ENCODE data around the gene SLC16A7. TPM values are rescaled to one million over a fixed set of nuclear protein-coding genes. Genes with fewer than 3 reads are reported as not detected.
"Not testable (repeated sequence)": the region's sequence is repeated elsewhere in the genome, so short reads cannot be mapped to it uniquely, and the experiment has no call there.

SLC16A7 gene
- total RNA-seq, 1 donor from 2014 or later = 91.9 TPM

GRCh38 chr12:59733200-59733599 lies 137.4 kb downstream of the SLC16A7 start:
- DNase-seq (ENCODE audit: low spot score) = no peak

GRCh38 chr12:59734371-59734770 lies 138.5 kb downstream of the SLC16A7 start:
- no peak for DNase-seq (ENCODE audit: low spot score)

GRCh38 chr12:59735231-59735630 lies 139.4 kb downstream of the SLC16A7 start:
- no peak for DNase-seq (ENCODE audit: low spot score)

- DNase-seq (ENCODE audit: low spot score) = no peak
Measured at GRCh38 chr12:59736359-59736758, 140.5 kb downstream of the SLC16A7 start.

- no peak for DNase-seq (ENCODE audit: low spot score)
Measured at GRCh38 chr12:59736786-59737185, 141.0 kb downstream of the SLC16A7 start.

GRCh38 chr12:59737725-59738463 lies 142.1 kb downstream of the SLC16A7 start:
- no peak for DNase-seq (ENCODE audit: low spot score)

- DNase-seq (ENCODE audit: low spot score) = no peak
Measured at GRCh38 chr12:59742841-59743240, 147.0 kb downstream of the SLC16A7 start.

- no peak for DNase-seq (ENCODE audit: low spot score)
Measured at GRCh38 chr12:59744564-59744963, 148.7 kb downstream of the SLC16A7 start.

GRCh38 chr12:59751091-59751490 lies 155.3 kb downstream of the SLC16A7 start:
- not testable (repeated sequence) for DNase-seq (ENCODE audit: low spot score)

GRCh38 chr12:59761542-59761941 lies 165.7 kb downstream of the SLC16A7 start:
- DNase-seq (ENCODE audit: low spot score) = no peak

- no peak for DNase-seq (ENCODE audit: low spot score)
Measured at GRCh38 chr12:59763835-59764234, 168.0 kb downstream of the SLC16A7 start.

GRCh38 chr12:59768031-59768430 lies 172.2 kb downstream of the SLC16A7 start:
- DNase-seq (ENCODE audit: low spot score) = no peak

GRCh38 chr12:59780605-59781135 lies 184.8 kb downstream of the SLC16A7 start:
- no peak for DNase-seq (ENCODE audit: low spot score)

- no peak for DNase-seq (ENCODE audit: low spot score)
Measured at GRCh38 chr12:59787610-59788009, 191.8 kb downstream of the SLC16A7 start.

- DNase-seq (ENCODE audit: low spot score) = no peak
Measured at GRCh38 chr12:59792647-59793046, 196.8 kb downstream of the SLC16A7 start.

GRCh38 chr12:59803735-59804134 lies 207.9 kb downstream of the SLC16A7 start:
- no peak for DNase-seq (ENCODE audit: low spot score)

GRCh38 chr12:59808317-59808910 lies 212.6 kb downstream of the SLC16A7 start:
- no peak for DNase-seq (ENCODE audit: low spot score)

- no peak for DNase-seq (ENCODE audit: low spot score)
Measured at GRCh38 chr12:59811991-59812390, 216.2 kb downstream of the SLC16A7 start.

- no peak for DNase-seq (ENCODE audit: low spot score)
Measured at GRCh38 chr12:59812716-59813115, 216.9 kb downstream of the SLC16A7 start.

- DNase-seq (ENCODE audit: low spot score) = no peak
Measured at GRCh38 chr12:59820594-59821011, 224.8 kb downstream of the SLC16A7 start.

GRCh38 chr12:59823567-59823966 lies 227.7 kb downstream of the SLC16A7 start:
- DNase-seq (ENCODE audit: low spot score) = no peak

- DNase-seq (ENCODE audit: low spot score) = no peak
Measured at GRCh38 chr12:59827767-59828166, 231.9 kb downstream of the SLC16A7 start.

GRCh38 chr12:59828521-59828920 lies 232.7 kb downstream of the SLC16A7 start:
- no peak for DNase-seq (ENCODE audit: low spot score)

All from mesenteric fat pad (tissue), 1 donor.